HG03575 (cell line): ENCODE measurements around the gene FOXP1.

Experiments
- ATAC-seq: cut with Tn5 transposase; IDR thresholded peaks from one replicate; pipeline ENCODE4 v1.9.1; 2021; ENCODE audit not compliant: unreplicated experiment, insufficient number of reproducible peaks, low FRiP score; ENCODE audit errors: extremely low read depth

The FOXP1 gene

GRCh38 chr3:71312461-71312860 lies 271.1 kb downstream of the FOXP1 start:
- no peak for ATAC-seq

- ATAC-seq = no peak
Measured at GRCh38 chr3:71311661-71312046, 271.9 kb downstream of the FOXP1 start.

- ATAC-seq = no peak
Measured at GRCh38 chr3:71310980-71311660, 272.4 kb downstream of the FOXP1 start.

- ATAC-seq = no peak
Measured at GRCh38 chr3:71310359-71310979, 273.1 kb downstream of the FOXP1 start.

- no peak for ATAC-seq
Measured at GRCh38 chr3:71309886-71310285, 273.6 kb downstream of the FOXP1 start.

GRCh38 chr3:71309342-71309741 lies 274.2 kb downstream of the FOXP1 start:
- ATAC-seq = no peak

- ATAC-seq = no peak
Measured at GRCh38 chr3:71308836-71309235, 274.7 kb downstream of the FOXP1 start.

GRCh38 chr3:71307991-71308697 lies 275.4 kb downstream of the FOXP1 start:
- ATAC-seq = no peak

GRCh38 chr3:71305231-71306206 lies 278.0 kb downstream of the FOXP1 start:
- no peak for ATAC-seq

GRCh38 chr3:71304684-71305083 lies 278.8 kb downstream of the FOXP1 start:
- ATAC-seq = no peak

GRCh38 chr3:71304247-71304646 lies 279.3 kb downstream of the FOXP1 start:
- no peak for ATAC-seq

- ATAC-seq = no peak
Measured at GRCh38 chr3:71303627-71304200, 279.8 kb downstream of the FOXP1 start.

GRCh38 chr3:71302604-71303003 lies 280.9 kb downstream of the FOXP1 start:
- ATAC-seq = no peak

GRCh38 chr3:71300951-71301393 lies 282.6 kb downstream of the FOXP1 start:
- ATAC-seq = no peak

- no peak for ATAC-seq
Measured at GRCh38 chr3:71299160-71299559, 284.4 kb downstream of the FOXP1 start.

GRCh38 chr3:71294919-71295318 lies 288.6 kb downstream of the FOXP1 start:
- no peak for ATAC-seq

- no peak for ATAC-seq
Measured at GRCh38 chr3:71290301-71290700, 293.2 kb downstream of the FOXP1 start.

- no peak for ATAC-seq
Measured at GRCh38 chr3:71288269-71288930, 295.1 kb downstream of the FOXP1 start.
